HG02610 (cell line): ENCODE results near the gene ANKRD11.

Experiments
- ATAC-seq: cut with Tn5 transposase; IDR thresholded peaks from one replicate; pipeline ENCODE4 v1.9.1; 2021; ENCODE audit warnings: mild to moderate bottlenecking, moderate library complexity; ENCODE audit not compliant: unreplicated experiment

Gene ANKRD11

GRCh38 chr16:89490439-89491237 lies at the start of gene ANKRD11:
Gene ANKRD11 (minus strand): TSS chr16:89490561. CDS start chr16:89317019, 173,542 bp downstream.
- peak; percentile 85 for ATAC-seq

- ATAC-seq = no peak
Measured at GRCh38 chr16:89538286-89538685, 47.9 kb upstream of the ANKRD11 start.

GRCh38 chr16:89537549-89537925 lies 47.2 kb upstream of the ANKRD11 start:
- no peak for ATAC-seq

- ATAC-seq = no peak
Measured at GRCh38 chr16:89536886-89537548, 46.7 kb upstream of the ANKRD11 start.

- ATAC-seq = no peak
Measured at GRCh38 chr16:89536371-89536770, 46.0 kb upstream of the ANKRD11 start.

GRCh38 chr16:89534252-89534756 lies 43.9 kb upstream of the ANKRD11 start:
- no peak for ATAC-seq

- no peak for ATAC-seq
Measured at GRCh38 chr16:89531821-89532526, 41.6 kb upstream of the ANKRD11 start.

- no peak for ATAC-seq
Measured at GRCh38 chr16:89530401-89531381, 40.3 kb upstream of the ANKRD11 start.

- no peak for ATAC-seq
Measured at GRCh38 chr16:89529097-89529496, 38.7 kb upstream of the ANKRD11 start.

- no peak for ATAC-seq
Measured at GRCh38 chr16:89525146-89525913, 35.0 kb upstream of the ANKRD11 start.

GRCh38 chr16:89523680-89524344 lies 33.5 kb upstream of the ANKRD11 start:
- ATAC-seq = no peak

- no peak for ATAC-seq
Measured at GRCh38 chr16:89522287-89522686, 31.9 kb upstream of the ANKRD11 start.

GRCh38 chr16:89519881-89520280 lies 29.5 kb upstream of the ANKRD11 start:
- ATAC-seq = no peak

GRCh38 chr16:89517128-89517527 lies 26.8 kb upstream of the ANKRD11 start:
- no peak for ATAC-seq

- ATAC-seq = no peak
Measured at GRCh38 chr16:89512453-89512852, 22.1 kb upstream of the ANKRD11 start.

- ATAC-seq = no peak
Measured at GRCh38 chr16:89511374-89511773, 21.0 kb upstream of the ANKRD11 start.

GRCh38 chr16:89510526-89510925 lies 20.2 kb upstream of the ANKRD11 start:
- no peak for ATAC-seq

GRCh38 chr16:89507834-89508590 lies 17.7 kb upstream of the ANKRD11 start, which contains the start of gene SPG7:
Gene SPG7 (plus strand): TSS chr16:89508403. CDS start chr16:89508418, 15 bp downstream.
- peak; percentile 62 for ATAC-seq
